CD1c-positive myeloid dendritic cell (primary cell): Measurements from ENCODE around the gene ASCC1.

Experiments used
- DNase-seq: peaks from one replicate; pipeline ENCODE4 v3.0.0-alpha.2; 2016; ENCODE audit errors: extremely low spot score

Gene ASCC1

GRCh38 chr10:72082856-72083789 lies 133.0 kb downstream of the ASCC1 start:
- DNase-seq: no peak

DNA sequence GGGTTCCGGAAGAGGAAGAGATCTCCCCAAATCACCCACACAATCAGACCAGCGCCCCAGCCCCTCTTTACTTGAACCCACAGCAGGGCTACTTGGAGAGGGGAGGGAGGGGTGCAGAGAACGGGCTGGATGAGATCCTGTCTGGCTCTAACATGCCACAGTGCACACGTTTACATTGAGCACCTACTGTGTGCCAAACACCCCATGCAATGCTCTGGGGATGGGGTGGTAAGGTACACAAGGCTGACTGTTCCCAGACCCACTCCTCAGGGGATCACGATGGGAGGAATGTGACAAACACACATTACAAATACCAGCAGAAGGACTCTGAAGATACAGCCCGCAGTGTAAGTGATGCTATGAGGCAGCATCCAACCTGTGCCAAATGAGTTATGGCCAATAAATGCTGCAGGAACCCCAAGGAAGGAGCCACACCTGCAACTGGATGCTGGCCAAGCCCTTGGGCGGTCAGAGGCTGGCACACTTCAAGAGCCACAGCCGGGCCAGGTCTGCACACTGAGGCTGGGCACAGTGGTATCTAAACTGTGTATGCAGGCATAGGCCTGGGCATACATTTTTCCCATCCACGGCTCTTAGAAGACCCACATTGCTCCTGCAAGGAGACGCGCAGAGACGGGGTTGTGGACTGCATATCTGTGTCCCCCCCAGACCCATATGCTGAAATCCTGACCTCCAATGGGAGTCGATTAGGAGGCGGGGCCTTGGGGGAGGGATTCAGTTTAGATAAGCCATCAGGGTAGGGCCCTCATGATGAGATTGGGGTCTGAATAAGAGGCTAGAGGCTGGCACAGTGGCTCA lies 134.1 kb downstream of the ASCC1 start:
- no peak for DNase-seq

- no peak for DNase-seq
These were observed 134.9 kb downstream of the ASCC1 start for GRCh38 chr10:72081210-72081609.

DNA sequence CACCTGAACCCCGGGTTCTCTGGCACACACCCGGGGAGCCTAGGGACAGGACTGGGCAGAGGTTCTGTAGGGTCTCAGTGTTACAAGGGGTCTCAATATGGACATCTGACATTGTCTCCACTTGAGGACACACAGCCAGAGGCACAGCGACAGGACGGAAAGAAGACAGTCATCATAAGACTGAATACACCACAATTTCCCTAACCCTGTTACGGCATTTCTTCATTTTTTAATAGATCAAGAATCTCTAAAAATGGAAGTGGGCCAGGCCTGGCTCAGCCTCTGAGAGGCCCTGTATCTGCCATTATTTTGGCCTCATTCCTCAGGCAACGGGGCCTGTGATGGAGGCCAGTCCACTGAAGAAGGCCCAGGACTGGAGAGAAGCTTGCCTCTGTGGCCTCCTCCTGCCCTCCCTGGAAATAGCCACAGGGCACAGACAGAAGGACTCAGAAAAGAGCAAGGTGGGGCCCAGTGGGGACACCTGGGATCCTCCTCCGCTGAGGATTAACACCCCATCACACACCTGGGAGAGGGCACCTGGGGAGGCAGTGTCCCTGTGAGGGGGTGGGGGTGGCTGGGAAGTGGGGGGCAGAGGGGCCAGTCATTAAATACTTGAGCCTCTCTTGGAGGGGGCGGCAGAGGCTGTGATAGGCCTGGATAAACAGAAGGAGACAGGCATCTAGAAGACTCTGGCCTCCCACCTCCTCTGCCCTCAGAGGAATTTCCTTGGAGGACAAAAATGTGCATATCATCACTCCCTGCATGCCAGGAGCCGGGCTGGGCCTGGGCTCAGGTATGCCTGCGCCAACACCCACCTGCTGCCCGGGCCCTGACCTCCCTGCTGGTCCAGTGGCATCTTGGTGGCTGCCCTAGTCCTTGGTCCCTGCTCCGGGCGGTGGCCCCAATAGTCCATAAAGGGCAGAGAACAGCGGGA lies 135.8 kb downstream of the ASCC1 start:
- no peak for DNase-seq

DNA sequence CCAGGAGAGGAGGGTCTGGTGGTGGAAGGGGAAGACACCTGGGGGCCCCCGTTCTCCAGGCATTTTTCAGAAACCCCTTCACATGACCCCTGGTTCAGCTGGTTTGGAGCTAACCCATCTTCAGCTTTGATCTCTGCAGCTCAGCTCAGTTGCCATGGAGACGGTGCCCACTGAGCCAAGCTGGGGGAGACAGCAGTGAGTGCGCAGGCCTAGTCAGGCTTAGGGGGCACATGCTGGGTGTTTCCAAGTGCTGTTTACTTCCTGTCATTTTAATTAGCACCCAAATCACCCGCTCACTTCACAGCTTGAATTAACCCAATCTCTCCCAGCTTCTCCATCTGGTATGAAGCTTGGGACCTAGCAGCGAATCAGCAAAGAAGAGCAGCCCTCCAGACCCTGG lies 136.7 kb downstream of the ASCC1 start:
- peak; percentile 32 for DNase-seq

GRCh38 chr10:72077275-72077990 lies 138.6 kb downstream of the ASCC1 start:
- DNase-seq: no peak

GRCh38 chr10:72076756-72077155 lies 139.3 kb downstream of the ASCC1 start:
- DNase-seq: no peak

- no peak for DNase-seq
These were observed 140.5 kb downstream of the ASCC1 start for GRCh38 chr10:72075376-72076115.

DNA sequence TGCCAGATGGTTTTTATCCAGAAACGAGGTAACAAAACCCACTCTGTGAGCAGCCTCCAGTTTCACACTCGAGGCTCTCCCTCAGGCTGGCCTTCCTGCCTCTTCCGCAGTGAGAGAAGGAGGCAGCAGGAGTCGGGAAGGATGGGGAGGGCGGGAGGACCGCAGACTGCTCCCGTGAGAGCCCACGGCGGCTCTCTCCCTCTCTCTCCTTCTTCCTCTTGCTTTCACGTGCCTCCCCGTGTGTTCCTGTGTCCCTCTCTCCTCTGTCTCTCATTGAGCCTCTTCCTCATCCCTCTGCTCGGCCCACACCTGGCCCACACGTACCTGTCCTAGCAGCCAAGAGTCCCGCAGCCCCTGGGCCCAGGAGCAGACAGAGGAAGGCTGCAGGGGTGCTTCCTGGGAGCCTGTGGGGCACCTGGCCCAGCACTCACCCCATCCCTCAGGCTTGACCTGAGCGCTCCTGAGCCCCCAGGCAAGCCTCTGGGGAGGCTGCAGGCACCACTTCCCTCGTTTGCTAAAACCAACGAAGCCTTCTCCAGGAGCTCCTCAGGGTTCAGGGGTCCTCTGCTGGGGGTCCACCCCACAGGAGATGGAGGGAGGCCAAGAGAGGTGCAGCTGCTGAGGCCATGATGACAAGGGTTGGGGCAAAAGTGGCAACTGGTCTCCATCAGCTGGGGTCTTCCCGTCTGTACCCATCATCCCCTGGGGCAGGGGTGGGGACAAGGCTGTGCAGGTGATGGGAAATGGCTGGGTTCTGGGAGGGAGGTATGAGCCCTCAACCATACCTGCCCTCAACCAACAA lies 141.3 kb downstream of the ASCC1 start:
- no peak for DNase-seq

GRCh38 chr10:72073708-72074573 lies 142.1 kb downstream of the ASCC1 start:
- DNase-seq: no peak

DNA sequence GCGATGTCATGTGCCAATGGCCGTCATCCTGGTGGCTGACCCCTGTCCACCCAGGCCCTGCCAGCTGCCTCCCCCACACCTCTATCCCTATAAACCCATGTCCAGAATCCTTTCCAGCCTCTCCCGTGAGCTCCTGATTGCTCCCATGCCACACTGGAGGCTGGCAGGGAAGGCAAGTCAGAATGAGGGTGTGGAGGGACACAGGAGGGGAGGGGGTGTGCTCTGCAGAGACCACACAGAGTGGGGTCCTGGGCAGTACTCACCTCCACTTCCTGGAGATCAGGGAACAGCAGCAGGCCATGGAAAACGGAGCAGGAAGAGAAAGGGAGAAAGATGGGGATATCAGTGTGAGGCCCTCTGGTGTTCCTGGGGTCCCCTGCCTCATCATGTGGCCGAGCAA lies 143.4 kb downstream of the ASCC1 start:
- no peak for DNase-seq

GRCh38 chr10:72072046-72072445 lies 144.0 kb downstream of the ASCC1 start:
- no peak for DNase-seq

GRCh38 chr10:72069751-72070526 lies 146.1 kb downstream of the ASCC1 start:
- no peak for DNase-seq

GRCh38 chr10:72068901-72069446 lies 147.1 kb downstream of the ASCC1 start:
- no peak for DNase-seq

- DNase-seq: no peak
These were observed 147.8 kb downstream of the ASCC1 start for GRCh38 chr10:72068126-72068765.

DNA sequence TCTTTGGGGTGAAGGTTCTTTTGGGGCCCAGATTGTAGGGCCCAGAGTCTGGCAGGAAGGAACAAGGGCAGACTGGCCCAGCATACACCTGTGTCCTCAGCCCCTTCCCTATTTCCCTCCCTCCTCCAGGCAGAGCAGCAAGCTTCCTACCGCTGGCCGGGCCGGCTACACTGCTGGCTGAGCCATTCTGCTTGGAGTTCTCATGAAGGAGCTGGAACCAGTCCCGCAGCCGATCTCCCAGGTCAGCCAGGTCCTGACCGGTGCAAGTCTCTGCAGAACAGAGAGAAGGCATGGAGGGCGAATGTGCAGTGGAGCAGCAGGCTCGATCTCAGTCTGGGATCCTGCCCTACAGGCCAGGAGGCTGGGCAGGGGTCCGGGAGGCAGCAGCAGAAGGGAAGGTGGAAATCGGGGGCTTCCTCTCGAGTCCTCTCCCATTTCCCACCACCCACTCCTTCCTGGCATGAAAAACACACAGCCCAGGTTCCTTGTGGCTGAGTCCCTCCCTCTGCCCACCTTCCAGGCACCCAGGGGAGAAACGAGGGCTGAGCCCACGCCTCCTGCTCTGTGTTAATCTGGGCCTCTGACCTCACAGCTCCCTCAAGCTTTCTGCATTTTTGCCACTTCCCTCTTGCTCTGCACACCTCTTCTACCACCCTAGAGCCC lies 148.5 kb downstream of the ASCC1 start:
- no peak for DNase-seq
